ENCODE data around the gene CPLX1. TPM values are rescaled to one million over a fixed set of nuclear protein-coding genes. Genes with fewer than 3 reads are reported as not detected.

CPLX1 gene
- total RNA-seq, 2 donors from 2014 or later, result 0.11 to 1.9 TPM

GRCh38 chr4:829291-829690 lies 3.4 kb upstream of the CPLX1 start:
- DNase-seq (ENCODE audit: low spot score in 2 of 2) (no peak), ATAC-seq (no peak)
- Mint-ChIP-seq H3K27ac (no peak overlapping the region), H3K36me3 (peaks cover 0 to 6% of the 10 kb centered on the region in 2 donors), H3K9me3 (peaks cover 0 to 4% of the 10 kb centered on the region in 2 donors)

DNA sequence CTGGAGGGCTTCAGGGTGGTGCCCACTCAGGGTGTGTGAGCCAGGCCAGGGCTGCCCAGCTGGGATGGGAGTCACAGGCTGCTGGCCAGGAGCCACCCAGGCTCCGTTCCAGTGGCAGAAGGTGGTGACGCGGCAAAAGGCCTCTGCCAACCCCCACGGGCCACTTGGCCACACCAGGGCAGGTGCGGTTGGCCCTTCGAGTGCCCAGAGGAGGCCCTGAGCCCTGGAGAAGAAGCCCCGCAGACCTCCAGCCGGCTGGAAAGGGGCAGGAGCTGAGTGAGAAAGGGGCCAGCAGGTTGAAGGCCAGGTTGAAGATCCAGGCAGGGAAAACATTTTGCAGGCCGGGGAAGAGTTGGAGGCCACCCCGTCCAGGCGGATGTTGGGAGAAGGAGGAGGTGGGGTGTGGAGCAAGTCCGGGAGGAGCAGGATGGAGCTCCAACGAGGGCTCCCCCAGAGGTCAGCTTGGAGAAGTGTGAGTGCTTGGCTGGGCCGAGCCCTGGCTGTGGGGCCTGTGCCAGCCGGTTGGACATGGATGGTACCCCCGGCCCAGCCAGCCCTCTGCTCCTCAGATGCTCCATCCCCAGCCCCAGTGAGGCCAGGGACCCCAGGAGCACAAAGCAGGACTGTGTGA lies 2.8 kb upstream of the CPLX1 start:
- DNase-seq (ENCODE audit: low spot score in 2 of 2) (no peak), ATAC-seq (no peak)
- Mint-ChIP-seq H3K9me3 (peaks cover 0 to 4% of the 10 kb centered on the region in 2 donors), H3K36me3 (peaks cover 0 to 6% of the 10 kb centered on the region in 2 donors), H3K27ac (peak overlapping the region in 1 of 2 donors; percentile 68)

GRCh38 chr4:827209-828081 lies 1.5 kb upstream of the CPLX1 start:
- Mint-ChIP-seq H3K36me3 (peaks cover 0 to 6% of the 10 kb centered on the region in 2 donors), H3K9me3 (peaks cover 0 to 4% of the 10 kb centered on the region in 2 donors), H3K27ac (peak overlapping the region in 1 of 2 donors; percentile 0)
- peak in 1 of 2 donors; percentile 39 for ATAC-seq
- DNase-seq (ENCODE audit: low spot score in 2 of 2), result no peak

DNA sequence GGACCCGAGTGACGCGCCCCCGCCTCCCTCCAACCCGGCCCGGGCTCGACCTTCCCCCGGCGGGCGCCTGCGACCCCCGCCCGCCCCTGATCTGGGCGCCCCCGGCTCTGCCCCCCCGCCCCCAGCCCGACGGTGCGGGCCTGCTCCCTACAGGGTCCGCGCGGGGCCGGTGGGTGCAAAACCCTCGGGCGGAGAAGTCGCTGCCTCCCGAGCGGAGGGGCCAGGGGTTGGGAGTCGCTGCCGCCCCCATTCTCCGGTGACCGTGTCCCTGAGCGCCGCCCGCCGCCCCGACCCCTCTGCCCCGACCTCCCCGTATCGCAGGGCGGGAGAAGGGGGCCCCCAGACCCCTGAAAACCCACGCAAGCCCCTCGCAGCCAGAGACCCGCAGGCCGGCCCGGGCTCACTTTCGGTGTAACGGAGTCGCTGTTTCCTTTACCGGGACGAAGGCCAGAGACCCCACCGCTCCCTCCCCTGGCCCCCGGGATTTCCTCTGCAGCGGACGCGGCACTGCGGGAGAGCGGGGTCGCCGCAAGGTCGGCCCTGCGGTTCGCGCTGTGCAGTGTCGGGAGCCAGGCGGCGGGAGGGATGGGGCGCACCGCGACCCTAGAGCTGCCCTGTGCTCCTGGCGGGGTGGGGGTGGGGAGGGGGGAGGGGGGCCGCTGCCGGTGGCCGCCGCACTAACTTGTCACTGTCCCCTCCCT lies 729 bp upstream of the CPLX1 start:
- H3K36me3 Mint-ChIP-seq, result peaks cover 0 to 6% of the 10 kb centered on the region in 2 donors
- H3K9me3 Mint-ChIP-seq, result peaks cover 0 to 4% of the 10 kb centered on the region in 2 donors
- peak in 1 of 2 donors; percentile 28 for DNase-seq (ENCODE audit: low spot score in 2 of 2)
- ATAC-seq, result peak in 1 of 2 donors; percentile 21
- H3K27ac Mint-ChIP-seq, result no peak overlapping the region

- ATAC-seq (peak; percentile 28 to 36), DNase-seq (ENCODE audit: low spot score in 2 of 2) (peak in 1 of 2 donors; percentile 36)
- no peaks in the 10 kb centered on the region for H3K9me3 Mint-ChIP-seq
- H3K27ac Mint-ChIP-seq, result no peak overlapping the region
- peaks cover 0 to 6% of the 10 kb centered on the region in 2 donors for H3K36me3 Mint-ChIP-seq
These were observed 612 bp downstream of the CPLX1 start for GRCh38 chr4:825063-825970.

- H3K9me3 Mint-ChIP-seq, result no peaks in the 10 kb centered on the region
- DNase-seq (ENCODE audit: low spot score in 2 of 2), result no peak
- no peak overlapping the region for H3K27ac Mint-ChIP-seq
- no peak for ATAC-seq
- peaks cover 0 to 6% of the 10 kb centered on the region in 2 donors for H3K36me3 Mint-ChIP-seq
These were observed 1.4 kb downstream of the CPLX1 start for GRCh38 chr4:824461-825062.

GRCh38 chr4:823761-824460 lies 2.0 kb downstream of the CPLX1 start:
- Mint-ChIP-seq H3K27ac (no peak overlapping the region), H3K36me3 (peaks cover 0 to 6% of the 10 kb centered on the region in 2 donors), H3K9me3 (no peaks in the 10 kb centered on the region)
- DNase-seq (ENCODE audit: low spot score in 2 of 2) (no peak), ATAC-seq (no peak)

GRCh38 chr4:823176-823760 lies 2.7 kb downstream of the CPLX1 start:
- peaks cover 0 to 6% of the 10 kb centered on the region in 2 donors for H3K36me3 Mint-ChIP-seq
- DNase-seq (ENCODE audit: low spot score in 2 of 2) (no peak), ATAC-seq (no peak)
- H3K27ac Mint-ChIP-seq, result no peak overlapping the region
- H3K9me3 Mint-ChIP-seq, result no peaks in the 10 kb centered on the region

GRCh38 chr4:822361-823175 lies 3.4 kb downstream of the CPLX1 start:
- ATAC-seq (no peak), DNase-seq (ENCODE audit: low spot score in 2 of 2) (no peak)
- Mint-ChIP-seq H3K9me3 (no peaks in the 10 kb centered on the region), H3K36me3 (no peaks in the 10 kb centered on the region), H3K27ac (no peak overlapping the region)

DNA sequence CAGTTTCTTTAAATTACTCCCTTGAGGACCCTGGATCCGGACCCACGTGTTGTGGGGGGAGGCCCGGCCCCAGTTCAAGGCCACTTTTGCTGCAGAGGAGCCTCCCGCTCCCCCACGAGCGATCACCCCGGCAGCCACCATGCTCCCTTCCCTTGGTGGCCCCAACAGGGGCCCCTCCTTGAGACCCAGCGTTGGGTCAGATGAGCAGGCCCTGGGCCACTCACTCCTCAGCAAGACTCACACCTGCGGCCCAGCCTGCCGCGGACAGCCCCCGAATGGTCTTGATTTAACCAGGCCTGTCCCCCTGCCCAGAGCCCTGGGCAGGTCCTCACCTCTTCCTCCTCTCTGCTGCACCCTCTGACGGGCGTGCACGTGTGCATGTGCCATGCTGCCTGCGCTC lies 4.3 kb downstream of the CPLX1 start:
- no peak for ATAC-seq
- H3K36me3 Mint-ChIP-seq, result no peaks in the 10 kb centered on the region
- H3K9me3 Mint-ChIP-seq, result no peaks in the 10 kb centered on the region
- no peak for DNase-seq (ENCODE audit: low spot score in 2 of 2)
- no peak overlapping the region for H3K27ac Mint-ChIP-seq

DNA sequence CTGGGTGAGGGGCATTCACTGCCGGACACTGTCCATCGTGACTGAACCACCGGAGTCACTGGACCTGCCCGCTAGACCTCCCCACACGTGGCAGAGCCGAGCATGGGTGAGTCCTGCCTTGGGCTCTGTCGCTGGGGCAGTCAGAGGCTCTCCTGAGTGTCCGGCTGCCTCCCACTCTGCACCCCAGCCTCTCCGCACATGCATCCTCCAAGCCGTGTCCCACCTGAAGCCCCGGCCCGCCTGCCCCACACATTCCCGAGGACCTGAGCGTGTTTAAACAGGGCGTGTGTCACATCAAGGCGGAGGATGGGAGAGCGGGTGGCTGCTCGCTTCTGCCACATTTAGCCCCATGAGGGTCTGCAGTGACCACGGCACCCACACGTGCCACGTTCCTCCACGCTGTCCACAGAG lies 4.7 kb downstream of the CPLX1 start:
- Mint-ChIP-seq H3K27ac (no peak overlapping the region), H3K36me3 (no peaks in the 10 kb centered on the region), H3K9me3 (no peaks in the 10 kb centered on the region)
- ATAC-seq (no peak), DNase-seq (ENCODE audit: low spot score in 2 of 2) (no peak)

DNA sequence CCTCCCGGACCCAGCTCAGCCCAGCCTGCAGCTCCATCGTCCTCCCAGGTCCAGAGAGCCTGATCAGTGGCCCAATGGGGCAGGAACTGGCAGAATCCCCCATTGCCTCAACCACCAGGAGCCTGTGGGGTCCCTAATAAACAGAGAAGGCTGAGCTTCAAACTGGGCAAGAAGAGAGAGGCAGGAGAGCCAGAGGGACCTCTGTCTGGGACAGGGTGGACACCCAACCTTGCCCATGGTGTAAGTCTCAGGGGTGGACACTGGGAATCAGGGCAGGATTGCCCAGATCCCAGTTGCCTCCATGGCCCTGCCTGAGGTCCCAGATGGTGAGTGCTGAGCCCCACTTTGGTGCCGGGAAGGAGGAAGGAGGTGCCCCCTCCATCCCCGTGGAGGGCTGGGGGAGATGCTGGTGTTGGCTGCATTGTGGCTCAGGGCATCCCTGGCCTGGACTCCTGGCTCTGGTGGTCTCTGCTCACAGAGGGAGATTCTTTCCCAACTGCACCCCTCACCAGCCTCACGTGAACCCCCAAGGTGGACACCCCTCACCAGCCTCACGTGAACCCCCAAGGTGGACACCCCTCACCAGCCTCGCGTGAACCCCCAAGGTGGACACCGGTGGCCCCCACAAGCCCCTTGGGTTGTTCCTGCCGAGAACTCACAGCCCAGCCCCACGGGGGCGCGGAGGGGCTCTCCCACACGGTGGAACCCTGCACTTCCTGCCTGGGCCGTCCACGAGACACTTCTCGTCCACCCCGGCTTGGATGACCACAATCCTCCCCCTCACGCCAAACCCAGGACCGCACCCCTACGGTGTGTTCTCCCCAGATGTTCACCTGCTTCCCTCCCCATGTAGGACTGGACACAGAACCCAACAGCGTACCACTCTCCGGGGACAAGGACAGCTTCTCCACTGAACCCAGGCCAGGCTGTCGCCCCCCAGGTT lies 5.4 kb downstream of the CPLX1 start:
- Mint-ChIP-seq H3K36me3 (no peaks in the 10 kb centered on the region), H3K27ac (peak overlapping the region in 1 of 2 donors; percentile 50), H3K9me3 (no peaks in the 10 kb centered on the region)
- DNase-seq (ENCODE audit: low spot score in 2 of 2) (no peak), ATAC-seq (no peak)

DNA sequence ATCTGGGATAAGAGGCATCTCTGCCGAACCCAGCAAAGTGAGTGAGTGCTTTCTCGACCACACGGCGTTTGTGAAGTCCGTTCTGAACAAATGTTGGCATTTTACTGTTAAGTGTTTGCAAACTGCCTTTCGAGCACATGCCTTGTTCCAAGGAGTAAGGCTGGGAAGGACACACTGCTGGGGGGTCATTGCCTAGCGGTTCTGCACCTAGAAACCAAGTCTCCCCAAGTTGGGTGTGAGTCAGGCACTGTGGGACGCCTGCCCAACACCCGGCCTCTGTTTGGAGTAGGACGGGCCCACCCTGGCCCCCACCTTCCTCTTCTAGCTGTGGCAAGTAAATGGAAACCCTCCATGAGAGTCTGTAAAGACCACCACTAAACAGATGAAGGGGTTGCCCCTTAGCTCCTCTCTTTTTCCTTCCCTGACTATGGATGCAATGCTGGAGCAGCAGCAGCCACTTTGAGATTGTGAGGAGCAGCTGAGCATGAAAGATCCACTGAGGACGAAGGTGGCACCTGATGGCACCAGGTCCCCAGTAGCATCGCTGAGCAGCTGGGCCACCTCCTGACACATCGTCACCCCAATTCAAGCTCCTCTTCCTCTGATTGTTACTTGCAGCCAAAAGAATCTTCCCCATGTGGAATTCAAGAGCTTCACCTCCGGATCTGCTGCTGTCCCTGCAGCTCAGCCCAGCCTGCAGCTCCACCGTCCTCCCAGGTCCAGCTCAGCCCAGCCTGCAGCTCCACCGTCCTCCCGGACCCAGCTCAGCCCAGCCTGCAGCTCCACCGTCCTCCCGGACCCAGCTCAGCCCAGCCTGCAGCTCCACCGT lies 6.3 kb downstream of the CPLX1 start:
- H3K27ac Mint-ChIP-seq, result no peak overlapping the region
- no peak for DNase-seq (ENCODE audit: low spot score in 2 of 2)
- no peaks in the 10 kb centered on the region for H3K9me3 Mint-ChIP-seq
- no peaks in the 10 kb centered on the region for H3K36me3 Mint-ChIP-seq
- ATAC-seq, result no peak
